Liver (tissue), 9 donors: ENCODE results near the gene CTNNAL1. TPM values are rescaled to one million over a fixed set of nuclear protein-coding genes. Genes with fewer than 3 reads are reported as not detected.

Experiments used
- DNase-seq: peaks from one replicate; pipeline ENCODE4 v3.0.0-alpha.2; 2017; ENCODE audit warnings: low spot score
- H3K27ac ChIP-seq, 2 donors: one replicate each; pipeline ENCODE4 v1.7.0; 2013; ENCODE audit warnings: inconsistent platforms in 2 of 2, low read length in 2 of 2, control low read depth in 1 of 2, low read depth in 1 of 2, mild to moderate bottlenecking in 1 of 2
- H3K27me3 ChIP-seq, 4 donors: one replicate each; pipeline versions ENCODE4 v1.6.1 to v1.7.0; 2013; ENCODE audit warnings: low read length in 3 of 4, inconsistent platforms in 1 of 4, mild to moderate bottlenecking in 1 of 4, moderate library complexity in 1 of 4; ENCODE audit not compliant: control insufficient read depth in 4 of 4, insufficient read depth in 4 of 4
- H3K36me3 ChIP-seq, 4 donors: one replicate each; pipeline versions ENCODE4 v1.6.1 to v1.7.0; 2013; ENCODE audit warnings: low read length in 3 of 4, mild to moderate bottlenecking in 3 of 4, low read depth in 1 of 4, moderate library complexity in 1 of 4; ENCODE audit not compliant: control insufficient read depth in 4 of 4, insufficient read depth in 3 of 4
- H3K4me1 ChIP-seq, 4 donors: one replicate each; pipeline versions ENCODE4 v1.6.1 to v1.7.0; 2013; ENCODE audit warnings: low read length in 3 of 4, mild to moderate bottlenecking in 3 of 4, moderate library complexity in 1 of 4; ENCODE audit not compliant: control insufficient read depth in 4 of 4, insufficient read depth in 4 of 4
- H3K4me3 ChIP-seq, 3 donors: one replicate each; pipeline versions ENCODE4 v1.6.1 to v1.7.0; 2013; ENCODE audit warnings: low read length in 3 of 3, control low read depth in 1 of 3, low read depth in 1 of 3, mild to moderate bottlenecking in 1 of 3
- H3K9ac ChIP-seq, 2 donors: one replicate each; pipeline ENCODE4 v1.7.0; 2013; ENCODE audit warnings: low read length in 2 of 2, mild to moderate bottlenecking in 2 of 2, moderate library complexity in 2 of 2, control low read depth in 1 of 2, low read depth in 1 of 2
- H3K9me3 ChIP-seq, 4 donors: one replicate each; pipeline versions ENCODE4 v1.6.1 to v1.7.0; 2013; ENCODE audit warnings: low read length in 3 of 4; ENCODE audit not compliant: control insufficient read depth in 4 of 4
- ATF3 ChIP-seq: IDR thresholded peaks from 2 replicates; pipeline ENCODE4 v1.6.1; 2016; ENCODE audit warnings: antibody characterized with exemption
- CTCF ChIP-seq: fragments of 150-350 bp; IDR thresholded peaks from 2 replicates; pipeline ENCODE4 v1.5.1; 2017; ENCODE audit warnings: improper control_type of control experiment, low read depth, low read length; ENCODE audit not compliant: missing input control
- EGR1 ChIP-seq, 2 donors: IDR thresholded peaks; 2 replicates each; pipeline ENCODE4 v1.6.1; 2016 to 2018; ENCODE audit warnings: antibody characterized with exemption in 2 of 2, low read depth in 2 of 2
- FOXA1 ChIP-seq: IDR thresholded peaks from 2 replicates; pipeline ENCODE4 v1.6.1; 2016; ENCODE audit warnings: antibody characterized with exemption
- FOXA2 ChIP-seq: IDR thresholded peaks from 2 replicates; pipeline ENCODE4 v1.6.1; 2016; ENCODE audit warnings: antibody characterized with exemption
- GABPA ChIP-seq, 2 donors: IDR thresholded peaks in 1 of 2; conservative IDR thresholded peaks in 1 of 2; 2 replicates each; pipeline ENCODE4 v1.6.1; 2016; ENCODE audit warnings: antibody characterized with exemption in 2 of 2, mild to moderate bottlenecking in 1 of 2, moderate library complexity in 1 of 2
- HNF4A ChIP-seq, 2 donors: conservative IDR thresholded peaks; 2 replicates each; pipeline ENCODE4 v1.6.1; 2016; ENCODE audit warnings: antibody characterized with exemption in 2 of 2, mild to moderate bottlenecking in 2 of 2
- HNF4G ChIP-seq: IDR thresholded peaks from 2 replicates; pipeline ENCODE4 v1.6.1; 2016; ENCODE audit warnings: antibody characterized with exemption
- JUND ChIP-seq, 2 donors: IDR thresholded peaks; 2 replicates each; pipeline ENCODE4 v1.6.1; 2016; ENCODE audit warnings: antibody characterized with exemption in 2 of 2
- MAX ChIP-seq: IDR thresholded peaks from 2 replicates; pipeline ENCODE4 v1.6.1; 2016; ENCODE audit warnings: antibody characterized with exemption
- NR2F2 ChIP-seq: IDR thresholded peaks from 2 replicates; pipeline ENCODE4 v1.6.1; 2016; ENCODE audit warnings: antibody characterized with exemption
- RAD21 ChIP-seq, 2 donors: IDR thresholded peaks; 2 replicates each; pipeline ENCODE4 v1.6.1; 2016; ENCODE audit warnings: antibody characterized with exemption in 2 of 2, mild to moderate bottlenecking in 2 of 2
- REST ChIP-seq: IDR thresholded peaks from 2 replicates; pipeline ENCODE4 v1.6.1; 2016; ENCODE audit warnings: antibody characterized with exemption, mild to moderate bottlenecking
- RXRA ChIP-seq, 2 donors: IDR thresholded peaks; 2 replicates each; pipeline ENCODE4 v1.6.1; 2017 to 2018; ENCODE audit warnings: antibody characterized with exemption in 2 of 2, mild to moderate bottlenecking in 1 of 2
- SP1 ChIP-seq: IDR thresholded peaks from 2 replicates; pipeline ENCODE4 v1.6.1; 2018; ENCODE audit warnings: antibody characterized with exemption, mild to moderate bottlenecking
- TAF1 ChIP-seq: conservative IDR thresholded peaks from 2 replicates; pipeline ENCODE4 v1.6.1; 2016; ENCODE audit warnings: antibody characterized with exemption, mild to moderate bottlenecking
- YY1 ChIP-seq: IDR thresholded peaks from 2 replicates; pipeline ENCODE4 v1.6.1; 2016; ENCODE audit warnings: antibody characterized with exemption, mild to moderate bottlenecking
- ZBTB33 ChIP-seq: IDR thresholded peaks from 2 replicates; pipeline ENCODE4 v1.6.1; 2016; ENCODE audit warnings: antibody characterized with exemption
- WGBS: extraction: QIAGEN DNeasy Blood & Tissue Kit; methylation state at CpG from one replicate; pipeline ENCODE4 v1.1.7; 2013; 5-methylcytosine and 5-hydroxymethylcytosine counted together
- polyA plus RNA-seq, 2 donors: library from polyadenylated mRNA; stranded (reverse) in 1 of 2; unstranded in 1 of 2; fragments of 200-250 nt in 1 of 2; fragments of >200 nt in 1 of 2; fragmentation: Nextera tagmentation in 1 of 2; extraction: Ambion mirVana in 1 of 2; gene quantifications; one replicate each; pipeline versions ENCODE4 v1.2.1 to v1.2.3, GENCODE V29; 2013 to 2015
- total RNA-seq, 2 donors: library from RNA; depleted of rRNA; stranded (reverse); fragments of >200 nt; gene quantifications; one replicate each; pipeline ENCODE4 v1.2.3, GENCODE V29; 2014
- donor health status: healthy.
- donor health status: healthy.
- donor health status: healthy.
- donor health status: healthy.
- donor health status: healthy.

The CTNNAL1 gene
- total and polyA plus RNA-seq, 4 donors: 10.5 to 31.5 (median 18.6) TPM

GRCh38 chr9:109030426-109030825, 17.1 kb upstream of the CTNNAL1 start:
- no peak overlapping the region for H3K4me3 ChIP-seq
- H3K27ac ChIP-seq: no peak overlapping the region
- peaks cover 2 to 8% (median 5%) of the 10 kb centered on the region in 4 donors for H3K36me3 ChIP-seq
- 95% methylated on average over 4 of the region's 4 CpGs for WGBS
- no peaks in the 10 kb centered on the region for H3K27me3 ChIP-seq
- peaks cover 0 to 1% (median under 1%) of the 10 kb centered on the region in 4 donors for H3K4me1 ChIP-seq
- no peaks in the 10 kb centered on the region for H3K9me3 ChIP-seq
- DNase-seq: no peak
- TF ChIP-seq HNF4A (conservative IDR thresholded peaks at IDR 0.05) (no peak), FOXA2 (no peak), GABPA (IDR thresholded peaks at IDR 0.05 in 1 of 2, conservative IDR thresholded peaks at IDR 0.05 in 1 of 2) (no peak), CTCF (no peak), EGR1 (IDR thresholded peaks at IDR 0.05; ENCODE audit: low read depth in 2 of 2) (no peak), RXRA (IDR thresholded peaks at IDR 0.05) (no peak), SP1 (no peak), REST (no peak), FOXA1 (no peak), TAF1 (no peak), NR2F2 (no peak), JUND (IDR thresholded peaks at IDR 0.05) (no peak)
- no peak overlapping the region for H3K9ac ChIP-seq

GRCh38 chr9:109028457-109028856, 15.2 kb upstream of the CTNNAL1 start:
- no peak overlapping the region for H3K4me3 ChIP-seq
- H3K36me3 ChIP-seq: peaks cover 0 to 8% (median 5%) of the 10 kb centered on the region in 4 donors
- no peak overlapping the region for H3K27ac ChIP-seq
- H3K9me3 ChIP-seq: no peaks in the 10 kb centered on the region
- H3K27me3 ChIP-seq: no peaks in the 10 kb centered on the region
- no peak for DNase-seq
- H3K4me1 ChIP-seq: peaks cover 0 to 1% (median 0%) of the 10 kb centered on the region in 4 donors
- no peak overlapping the region for H3K9ac ChIP-seq
- 98% methylated on average over 4 of the region's 4 CpGs for WGBS
- no peak for TF ChIP-seq HNF4A (conservative IDR thresholded peaks at IDR 0.05)
- TF ChIP-seq CTCF: no peak
- TF ChIP-seq YY1: no peak
- no peak for TF ChIP-seq EGR1 (IDR thresholded peaks at IDR 0.05; ENCODE audit: low read depth in 2 of 2)
- no peak for TF ChIP-seq RXRA (IDR thresholded peaks at IDR 0.05)
- TF ChIP-seq NR2F2: no peak
- no peak for TF ChIP-seq MAX
- TF ChIP-seq FOXA2: no peak
- no peak for TF ChIP-seq ZBTB33
- TF ChIP-seq ATF3: no peak
- TF ChIP-seq SP1: no peak
- no peak for TF ChIP-seq JUND (IDR thresholded peaks at IDR 0.05)
- no peak for TF ChIP-seq RAD21 (IDR thresholded peaks at IDR 0.05)
- no peak for TF ChIP-seq GABPA (IDR thresholded peaks at IDR 0.05 in 1 of 2, conservative IDR thresholded peaks at IDR 0.05 in 1 of 2)
- TF ChIP-seq TAF1: no peak
- no peak for TF ChIP-seq HNF4G
